Gastroesophageal sphincter (tissue), 3 donors: Measurements from ENCODE around the gene RBM38.

Source experiments
- CTCF ChIP-seq, 4 experiments: fragments of 200-600 bp in 2 of 4; fragments of 450-650 bp in 2 of 4; sonication (generic) in 1 of 4; IDR thresholded peaks; one replicate each; pipeline ENCODE4 v1.5.1; 2017 to 2019; ENCODE audit warnings: antibody characterized with exemption in 4 of 4, mild to moderate bottlenecking in 2 of 4, moderate library complexity in 2 of 4
- POLR2A ChIP-seq, 2 donors: fragments of 450-650 bp; IDR thresholded peaks; one replicate each; pipeline ENCODE4 v1.6.1; 2017; ENCODE audit warnings: antibody characterized with exemption in 2 of 2, mild to moderate bottlenecking in 2 of 2, moderate library complexity in 1 of 2

GRCh38 chr20:57437267-57437666 is 46.1 kb downstream of the RBM38 start:
- no peak for TF ChIP-seq POLR2A (IDR thresholded peaks at IDR 0.05)
- no peak for TF ChIP-seq CTCF (IDR thresholded peaks at IDR 0.05)
